ENCODE measurements around the gene PTPN5.

The PTPN5 gene

DNA sequence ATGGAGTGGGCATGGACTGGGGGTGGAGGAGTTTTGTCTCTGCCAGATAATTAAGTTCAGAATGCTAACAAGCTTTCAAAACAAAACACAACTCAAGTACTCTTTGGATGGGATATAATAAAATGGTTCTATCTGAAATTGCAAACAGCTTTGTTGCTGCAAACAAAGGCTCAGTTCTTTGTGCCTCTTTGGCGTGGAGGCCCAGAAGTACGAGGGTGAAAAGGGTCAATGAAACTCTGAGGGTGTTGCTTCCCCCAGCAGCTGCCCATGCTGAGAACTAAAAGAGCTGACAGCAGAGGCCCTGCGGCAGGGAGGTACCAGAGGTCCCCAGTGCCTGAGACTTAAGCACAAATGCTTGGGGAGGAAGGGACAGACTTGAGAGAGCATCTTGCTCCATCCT lies 39.1 kb downstream of the PTPN5 start:
- Histone ChIP-seq H3K4me3 (ENCODE audit: low read depth, low read length) (no peak overlapping the region), H3K36me3 (ENCODE audit: control insufficient read depth, insufficient read depth, low read length) (no peaks in the 10 kb centered on the region), H3K9ac (ENCODE audit: low read depth, low read length) (no peak overlapping the region), H3K4me1 (ENCODE audit: control insufficient read depth, insufficient read depth, low read length) (no peaks in the 10 kb centered on the region), H3K27me3 (ENCODE audit: control insufficient read depth, insufficient read depth, low read length) (no peaks in the 10 kb centered on the region), H3K9me3 (ENCODE audit: control insufficient read depth, insufficient read depth, low read length) (no peaks in the 10 kb centered on the region)

DNA sequence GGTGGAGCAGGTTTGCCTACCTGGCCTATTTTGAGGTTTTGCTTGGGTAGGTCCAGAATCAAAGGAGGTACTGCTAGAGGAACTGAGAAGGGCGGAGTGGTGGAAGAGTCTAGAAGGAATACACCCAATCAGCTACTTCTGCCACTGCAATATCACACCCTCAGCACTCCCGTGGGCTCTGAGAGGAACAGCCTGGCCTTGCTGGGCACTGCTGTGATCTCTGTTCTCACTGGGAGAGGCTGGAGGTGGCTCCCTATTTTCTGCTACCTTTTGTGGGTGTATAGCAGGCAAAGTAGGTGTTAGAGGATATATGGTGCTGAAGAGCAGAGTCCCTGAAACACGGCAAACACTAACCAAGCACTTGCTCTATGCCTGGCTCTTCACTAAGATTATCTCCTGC lies 40.7 kb downstream of the PTPN5 start:
- no peak overlapping the region for H3K9ac ChIP-seq (ENCODE audit: low read depth, low read length)
- no peak overlapping the region for H3K4me3 ChIP-seq (ENCODE audit: low read depth, low read length)
- no peaks in the 10 kb centered on the region for H3K9me3 ChIP-seq (ENCODE audit: control insufficient read depth, insufficient read depth, low read length)
- H3K4me1 ChIP-seq (ENCODE audit: control insufficient read depth, insufficient read depth, low read length): no peaks in the 10 kb centered on the region
- H3K27me3 ChIP-seq (ENCODE audit: control insufficient read depth, insufficient read depth, low read length): no peaks in the 10 kb centered on the region
- no peaks in the 10 kb centered on the region for H3K36me3 ChIP-seq (ENCODE audit: control insufficient read depth, insufficient read depth, low read length)

DNA sequence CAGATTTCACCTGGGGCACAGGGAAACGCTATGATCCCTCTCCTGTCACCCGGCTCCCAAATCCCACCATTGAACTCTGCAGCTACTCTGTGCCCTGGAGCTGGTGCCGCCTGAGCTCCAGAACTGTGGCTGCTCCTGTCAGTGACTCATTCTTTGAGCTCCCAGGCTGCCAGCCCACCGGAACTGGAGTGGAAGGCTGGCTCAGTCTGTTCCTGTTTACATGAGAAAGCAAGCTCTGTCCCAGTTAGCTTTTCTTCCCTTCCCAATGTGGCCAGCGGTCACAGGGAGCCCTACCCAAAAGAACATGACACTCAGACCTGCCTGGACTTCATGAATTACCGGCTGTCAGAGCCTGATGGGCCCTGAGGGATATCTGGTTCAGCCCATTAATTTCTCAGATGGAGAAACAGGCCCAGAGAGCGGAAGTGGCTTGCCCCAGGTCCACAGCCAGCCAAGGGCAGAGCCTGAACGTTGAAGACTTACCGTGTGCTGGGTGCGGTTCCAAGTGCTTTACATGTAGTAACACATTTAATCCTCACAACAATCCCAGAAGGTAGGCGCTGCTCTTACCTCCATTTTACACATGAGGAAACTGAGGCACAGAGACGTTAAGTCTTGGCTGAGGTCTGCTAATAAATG lies 41.8 kb downstream of the PTPN5 start:
- H3K9me3 ChIP-seq (ENCODE audit: control insufficient read depth, insufficient read depth, low read length): no peaks in the 10 kb centered on the region
- no peaks in the 10 kb centered on the region for H3K36me3 ChIP-seq (ENCODE audit: control insufficient read depth, insufficient read depth, low read length)
- H3K4me1 ChIP-seq (ENCODE audit: control insufficient read depth, insufficient read depth, low read length): no peaks in the 10 kb centered on the region
- H3K27me3 ChIP-seq (ENCODE audit: control insufficient read depth, insufficient read depth, low read length): no peaks in the 10 kb centered on the region
- no peak overlapping the region for H3K4me3 ChIP-seq (ENCODE audit: low read depth, low read length)
- no peak overlapping the region for H3K9ac ChIP-seq (ENCODE audit: low read depth, low read length)

DNA sequence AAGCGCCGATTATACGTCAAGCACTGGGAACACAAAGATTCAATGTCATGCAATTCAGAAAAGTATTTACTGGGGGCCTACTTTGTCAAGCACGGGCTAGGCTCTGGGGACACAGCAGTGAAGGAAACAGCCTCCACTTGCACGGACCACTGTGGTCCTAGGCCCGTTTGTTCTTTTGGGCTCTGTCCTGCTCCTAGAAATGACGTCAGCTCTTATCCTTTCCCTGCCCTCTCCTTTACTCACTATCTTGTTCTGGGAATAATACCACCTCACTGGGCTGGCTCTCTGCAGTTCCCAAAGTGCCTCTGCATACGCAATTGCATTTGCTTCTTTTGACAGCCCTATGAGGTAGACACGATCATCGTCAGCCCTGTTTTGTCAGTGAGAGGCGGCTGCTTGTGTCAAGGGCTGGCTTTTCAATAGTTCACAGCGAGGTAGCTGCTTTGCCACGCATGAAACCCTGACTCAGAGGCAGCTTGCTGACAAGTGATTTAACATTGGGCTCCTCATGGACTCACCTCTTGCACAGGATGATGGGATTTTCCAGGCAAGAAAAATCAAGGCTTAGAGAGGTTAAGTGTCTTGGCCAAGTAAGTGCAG lies 42.7 kb downstream of the PTPN5 start:
- H3K9me3 ChIP-seq (ENCODE audit: control insufficient read depth, insufficient read depth, low read length): no peaks in the 10 kb centered on the region
- H3K36me3 ChIP-seq (ENCODE audit: control insufficient read depth, insufficient read depth, low read length): no peaks in the 10 kb centered on the region
- no peaks in the 10 kb centered on the region for H3K4me1 ChIP-seq (ENCODE audit: control insufficient read depth, insufficient read depth, low read length)
- no peak overlapping the region for H3K9ac ChIP-seq (ENCODE audit: low read depth, low read length)
- H3K27me3 ChIP-seq (ENCODE audit: control insufficient read depth, insufficient read depth, low read length): no peaks in the 10 kb centered on the region
- no peak overlapping the region for H3K4me3 ChIP-seq (ENCODE audit: low read depth, low read length)

DNA sequence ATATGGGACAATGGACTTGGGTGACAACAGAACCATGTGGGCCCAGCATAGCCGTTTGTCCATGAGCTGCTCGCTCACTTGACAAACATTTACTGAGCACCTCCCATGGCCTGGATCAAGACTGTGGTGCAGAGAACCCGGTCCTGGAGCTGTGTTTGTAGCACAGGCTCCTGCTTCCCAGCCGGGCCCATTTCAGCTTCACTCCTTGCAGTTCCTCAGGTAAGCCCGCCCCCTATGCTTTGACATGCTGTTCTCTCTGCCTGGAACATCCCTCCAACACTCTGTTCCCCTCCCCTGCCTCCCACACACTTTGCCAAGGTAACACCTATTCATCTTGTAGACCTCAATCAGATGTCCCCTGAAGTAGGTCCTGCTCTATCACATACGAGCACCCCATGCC lies 46.3 kb downstream of the PTPN5 start:
- Histone ChIP-seq H3K9ac (ENCODE audit: low read depth, low read length) (no peak overlapping the region), H3K36me3 (ENCODE audit: control insufficient read depth, insufficient read depth, low read length) (no peaks in the 10 kb centered on the region), H3K4me1 (ENCODE audit: control insufficient read depth, insufficient read depth, low read length) (no peaks in the 10 kb centered on the region), H3K27me3 (ENCODE audit: control insufficient read depth, insufficient read depth, low read length) (no peaks in the 10 kb centered on the region), H3K9me3 (ENCODE audit: control insufficient read depth, insufficient read depth, low read length) (no peaks in the 10 kb centered on the region), H3K4me3 (ENCODE audit: low read depth, low read length) (no peak overlapping the region)

DNA sequence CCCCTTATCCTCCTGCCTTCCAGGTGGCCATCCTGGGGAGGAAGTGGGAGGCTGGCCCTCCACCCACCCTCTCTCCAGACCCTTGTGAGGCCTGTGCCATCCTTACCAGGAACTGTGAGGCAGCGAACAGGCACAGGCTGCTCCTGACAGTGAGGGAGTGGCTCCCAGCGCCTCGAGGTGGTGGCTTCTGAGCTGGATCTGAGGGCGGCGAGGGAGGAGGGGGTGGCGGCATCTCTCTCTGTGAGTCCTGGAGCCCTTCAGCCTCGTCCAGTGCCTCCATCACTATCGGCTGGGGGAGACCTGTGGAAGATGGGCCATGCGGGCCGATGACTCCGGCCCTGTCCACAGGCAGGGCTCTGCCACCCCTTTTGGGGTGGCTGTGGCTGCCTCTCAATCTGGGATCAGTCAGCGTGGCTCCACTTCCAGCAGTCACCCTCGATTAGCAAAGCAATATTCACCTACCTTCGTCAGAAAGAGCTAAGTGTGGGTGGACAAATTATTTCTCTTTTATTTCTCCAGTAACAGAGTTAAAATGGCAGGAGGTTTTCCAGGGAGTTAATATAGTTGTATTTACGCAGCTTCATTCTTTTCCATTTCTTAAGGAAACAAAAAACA lies 47.6 kb downstream of the PTPN5 start:
- Histone ChIP-seq H3K4me3 (ENCODE audit: low read depth, low read length) (no peak overlapping the region), H3K36me3 (ENCODE audit: control insufficient read depth, insufficient read depth, low read length) (no peaks in the 10 kb centered on the region), H3K9ac (ENCODE audit: low read depth, low read length) (no peak overlapping the region), H3K27me3 (ENCODE audit: control insufficient read depth, insufficient read depth, low read length) (no peaks in the 10 kb centered on the region), H3K9me3 (ENCODE audit: control insufficient read depth, insufficient read depth, low read length) (no peaks in the 10 kb centered on the region), H3K4me1 (ENCODE audit: control insufficient read depth, insufficient read depth, low read length) (no peaks in the 10 kb centered on the region)

DNA sequence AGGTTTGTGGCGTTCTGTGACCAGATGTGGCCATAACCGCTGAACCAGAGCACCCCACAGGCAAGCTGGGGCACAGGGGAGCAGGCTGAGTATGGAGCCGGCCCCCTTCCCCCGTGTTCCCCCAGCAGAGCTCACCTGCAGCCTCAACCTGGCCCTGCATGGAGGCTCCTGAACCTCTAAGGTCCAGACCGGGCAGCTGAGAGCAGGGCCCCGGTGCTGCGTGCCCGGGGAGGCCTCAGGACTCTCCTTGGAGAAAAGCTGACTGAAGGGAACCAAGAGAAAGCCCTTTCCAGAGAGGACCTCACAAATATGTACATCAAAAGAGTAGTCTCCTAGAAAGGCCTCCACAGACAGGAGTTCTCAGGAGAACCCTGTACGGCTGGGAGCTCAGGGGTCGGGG lies 48.2 kb downstream of the PTPN5 start:
- Histone ChIP-seq H3K9ac (ENCODE audit: low read depth, low read length) (no peak overlapping the region), H3K36me3 (ENCODE audit: control insufficient read depth, insufficient read depth, low read length) (no peaks in the 10 kb centered on the region), H3K27me3 (ENCODE audit: control insufficient read depth, insufficient read depth, low read length) (no peaks in the 10 kb centered on the region), H3K4me3 (ENCODE audit: low read depth, low read length) (no peak overlapping the region), H3K9me3 (ENCODE audit: control insufficient read depth, insufficient read depth, low read length) (no peaks in the 10 kb centered on the region), H3K4me1 (ENCODE audit: control insufficient read depth, insufficient read depth, low read length) (no peaks in the 10 kb centered on the region)

DNA sequence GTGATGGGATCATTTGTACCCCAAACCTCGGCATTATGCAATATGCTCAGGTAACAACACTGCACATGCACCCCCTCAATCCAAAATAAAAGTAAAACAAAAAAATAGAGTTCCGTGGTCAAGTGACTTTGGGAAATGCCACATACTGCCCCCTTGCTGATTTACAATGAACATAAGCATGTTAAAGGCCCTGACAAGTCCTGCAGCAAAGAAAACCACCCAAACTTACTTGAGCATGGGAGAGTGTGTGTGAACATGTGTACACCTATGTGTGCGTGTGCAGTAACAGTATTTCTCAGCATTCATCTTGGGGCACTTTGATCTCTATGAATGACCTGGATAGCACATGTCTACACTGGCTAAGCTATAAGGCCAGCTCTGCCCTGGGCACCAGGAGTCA lies 49.8 kb downstream of the PTPN5 start:
- H3K27me3 ChIP-seq (ENCODE audit: control insufficient read depth, insufficient read depth, low read length): no peaks in the 10 kb centered on the region
- no peak overlapping the region for H3K9ac ChIP-seq (ENCODE audit: low read depth, low read length)
- H3K9me3 ChIP-seq (ENCODE audit: control insufficient read depth, insufficient read depth, low read length): no peaks in the 10 kb centered on the region
- no peak overlapping the region for H3K4me3 ChIP-seq (ENCODE audit: low read depth, low read length)
- no peaks in the 10 kb centered on the region for H3K4me1 ChIP-seq (ENCODE audit: control insufficient read depth, insufficient read depth, low read length)
- H3K36me3 ChIP-seq (ENCODE audit: control insufficient read depth, insufficient read depth, low read length): no peaks in the 10 kb centered on the region

DNA sequence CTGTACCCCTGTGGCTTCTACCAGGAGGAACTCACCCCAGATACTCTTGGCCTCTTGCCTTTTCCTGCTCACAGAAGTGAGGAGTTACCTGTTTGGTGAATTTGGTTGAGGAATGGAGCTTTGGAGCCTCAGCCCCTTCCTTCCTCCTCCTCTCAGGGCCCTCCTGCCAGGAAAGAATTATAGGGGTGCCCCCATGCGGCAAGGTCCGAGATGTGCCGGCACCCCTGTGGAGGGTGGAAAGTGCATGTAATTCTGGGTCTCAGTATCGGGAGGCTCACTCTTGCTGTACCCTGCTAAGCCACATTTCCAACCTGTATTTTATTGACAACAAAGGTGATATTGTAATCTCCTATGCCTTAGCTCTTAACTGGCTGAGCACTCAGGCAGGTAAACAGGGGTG lies 51.9 kb downstream of the PTPN5 start:
- Histone ChIP-seq H3K4me3 (ENCODE audit: low read depth, low read length) (no peak overlapping the region), H3K9ac (ENCODE audit: low read depth, low read length) (no peak overlapping the region)

DNA sequence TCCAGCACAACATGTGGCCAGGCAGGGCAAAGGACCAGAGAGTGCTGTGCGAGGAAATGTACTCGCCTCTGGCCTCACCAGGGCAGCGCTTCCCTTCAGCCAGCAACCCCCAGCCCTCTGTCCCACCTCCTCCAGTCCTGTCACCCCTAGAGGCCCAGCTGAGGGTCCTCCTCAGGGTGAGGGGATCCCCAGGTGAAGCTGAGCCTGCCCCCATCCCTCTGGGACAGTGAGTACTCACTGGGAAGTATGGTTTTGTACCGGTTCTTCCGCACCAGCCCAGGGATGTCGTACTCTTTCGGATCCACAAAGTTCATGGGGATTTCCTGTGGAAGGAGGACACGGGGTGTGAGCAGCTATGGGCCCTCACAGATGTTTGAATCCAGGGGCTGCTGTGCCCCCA lies 54.0 kb downstream of the PTPN5 start:
- no peaks in the 10 kb centered on the region for H3K9me3 ChIP-seq (ENCODE audit: control insufficient read depth, insufficient read depth, low read length)
- no peak overlapping the region for H3K9ac ChIP-seq (ENCODE audit: low read depth, low read length)
- H3K4me1 ChIP-seq (ENCODE audit: control insufficient read depth, insufficient read depth, low read length): no peaks in the 10 kb centered on the region
- H3K4me3 ChIP-seq (ENCODE audit: low read depth, low read length): no peak overlapping the region
- H3K36me3 ChIP-seq (ENCODE audit: control insufficient read depth, insufficient read depth, low read length): no peaks in the 10 kb centered on the region
- no peaks in the 10 kb centered on the region for H3K27me3 ChIP-seq (ENCODE audit: control insufficient read depth, insufficient read depth, low read length)

More for the DNA sequence above, 51.9 kb downstream of the PTPN5 start:
- Histone ChIP-seq H3K27me3 (ENCODE audit: control insufficient read depth, insufficient read depth, low read length) (no peaks in the 10 kb centered on the region), H3K9me3 (ENCODE audit: control insufficient read depth, insufficient read depth, low read length) (no peaks in the 10 kb centered on the region), H3K4me1 (ENCODE audit: control insufficient read depth, insufficient read depth, low read length) (no peaks in the 10 kb centered on the region), H3K36me3 (ENCODE audit: control insufficient read depth, insufficient read depth, low read length) (no peaks in the 10 kb centered on the region)

DNA sequence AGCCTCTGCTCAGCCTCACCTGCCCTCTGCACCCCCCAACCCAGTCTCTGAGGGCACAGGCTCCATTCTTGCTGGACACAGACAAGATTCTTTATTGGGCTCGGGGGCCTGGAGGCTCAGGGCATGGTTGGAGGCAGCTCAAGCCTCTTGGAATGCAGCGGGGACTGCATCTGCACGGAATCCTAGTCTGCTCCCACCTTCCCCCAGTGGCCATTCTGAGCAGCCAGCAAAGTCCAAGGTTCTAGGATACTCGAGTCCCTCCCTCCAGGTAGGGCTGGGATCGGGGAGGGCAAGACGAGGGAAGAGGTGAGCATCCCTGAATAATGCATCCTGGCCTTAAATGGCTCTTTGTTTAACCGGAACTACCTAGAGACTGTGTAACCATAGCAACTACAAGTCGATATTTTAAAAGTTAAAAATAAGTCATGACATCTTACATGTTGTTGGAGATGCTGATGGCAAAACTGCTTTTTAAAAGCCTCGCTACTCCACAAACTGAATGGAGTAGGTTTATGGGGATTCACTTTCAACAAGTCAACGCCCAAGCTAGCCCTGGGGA lies 54.9 kb downstream of the PTPN5 start:
- H3K36me3 ChIP-seq (ENCODE audit: control insufficient read depth, insufficient read depth, low read length): no peaks in the 10 kb centered on the region
- no peak overlapping the region for H3K9ac ChIP-seq (ENCODE audit: low read depth, low read length)
- H3K27me3 ChIP-seq (ENCODE audit: control insufficient read depth, insufficient read depth, low read length): no peaks in the 10 kb centered on the region
- no peaks in the 10 kb centered on the region for H3K9me3 ChIP-seq (ENCODE audit: control insufficient read depth, insufficient read depth, low read length)
- H3K4me1 ChIP-seq (ENCODE audit: control insufficient read depth, insufficient read depth, low read length): no peaks in the 10 kb centered on the region
- no peak overlapping the region for H3K4me3 ChIP-seq (ENCODE audit: low read depth, low read length)

DNA sequence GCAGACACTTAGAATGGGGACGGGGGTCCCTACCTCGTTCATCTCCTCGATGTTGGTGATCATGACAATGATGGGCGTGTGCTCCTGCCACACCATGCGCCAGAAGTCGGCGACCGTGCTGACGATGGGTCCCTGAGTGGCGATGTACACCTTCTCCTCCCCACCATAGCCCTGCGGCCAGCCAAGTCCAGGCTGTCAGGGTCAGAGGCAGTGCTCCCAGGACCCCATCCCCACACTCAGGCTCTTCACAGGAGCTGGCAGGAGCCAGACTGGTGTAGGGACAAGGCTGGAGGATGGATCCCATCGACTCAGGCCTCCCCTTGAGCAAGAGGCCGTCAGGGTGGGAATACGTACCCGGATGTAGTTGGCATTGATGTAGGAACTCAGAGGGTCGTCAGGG lies 58.4 kb downstream of the PTPN5 start:
- H3K9me3 ChIP-seq (ENCODE audit: control insufficient read depth, insufficient read depth, low read length): no peaks in the 10 kb centered on the region
- no peak overlapping the region for H3K9ac ChIP-seq (ENCODE audit: low read depth, low read length)
- H3K27me3 ChIP-seq (ENCODE audit: control insufficient read depth, insufficient read depth, low read length): no peaks in the 10 kb centered on the region
- no peaks in the 10 kb centered on the region for H3K36me3 ChIP-seq (ENCODE audit: control insufficient read depth, insufficient read depth, low read length)
- H3K4me1 ChIP-seq (ENCODE audit: control insufficient read depth, insufficient read depth, low read length): no peaks in the 10 kb centered on the region
- H3K4me3 ChIP-seq (ENCODE audit: low read depth, low read length): no peak overlapping the region

All from iPS-15b (cell line).